ENCODE results near the gene RBM46.

DNA sequence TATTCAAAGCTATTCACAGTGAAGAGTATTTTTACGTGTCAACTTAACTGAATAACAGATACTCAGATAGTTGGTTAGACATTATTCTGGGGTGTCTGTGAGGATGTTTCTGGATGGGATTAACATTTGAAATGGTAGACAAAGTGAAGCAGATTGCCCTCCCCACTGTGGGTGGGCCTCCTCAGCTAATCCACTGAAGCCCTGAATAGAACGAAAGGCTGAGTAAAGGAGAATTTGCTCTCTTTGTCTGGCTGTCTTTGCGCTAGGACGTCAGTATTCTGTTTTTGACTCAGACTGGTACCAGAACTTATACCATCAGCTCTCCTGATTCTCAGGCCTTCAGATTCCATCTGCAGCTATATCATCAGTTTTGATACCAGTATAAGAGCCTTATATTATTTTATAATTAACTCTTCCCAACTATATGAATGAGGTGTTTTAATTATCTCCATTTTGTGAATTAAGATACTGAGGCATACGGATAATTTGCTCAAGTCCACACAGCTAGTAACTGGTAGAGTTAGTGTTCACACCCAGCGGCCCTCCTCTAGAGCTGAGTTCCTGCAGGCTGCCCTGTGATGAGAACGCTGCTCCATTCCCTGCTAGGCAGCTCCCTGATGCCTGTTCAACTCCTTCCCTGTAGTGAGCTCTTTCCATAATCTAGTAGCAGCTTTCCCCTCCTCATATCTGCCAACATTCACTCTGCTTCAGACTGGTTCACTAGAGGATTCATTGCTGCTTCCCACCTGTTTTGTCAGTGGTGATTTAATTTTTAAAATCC lies 87.5 kb downstream of the RBM46 start:
- TF ChIP-seq POLR2A (IDR thresholded peaks at IDR 0.05) = no peak
- TF ChIP-seq, protein P1, sequence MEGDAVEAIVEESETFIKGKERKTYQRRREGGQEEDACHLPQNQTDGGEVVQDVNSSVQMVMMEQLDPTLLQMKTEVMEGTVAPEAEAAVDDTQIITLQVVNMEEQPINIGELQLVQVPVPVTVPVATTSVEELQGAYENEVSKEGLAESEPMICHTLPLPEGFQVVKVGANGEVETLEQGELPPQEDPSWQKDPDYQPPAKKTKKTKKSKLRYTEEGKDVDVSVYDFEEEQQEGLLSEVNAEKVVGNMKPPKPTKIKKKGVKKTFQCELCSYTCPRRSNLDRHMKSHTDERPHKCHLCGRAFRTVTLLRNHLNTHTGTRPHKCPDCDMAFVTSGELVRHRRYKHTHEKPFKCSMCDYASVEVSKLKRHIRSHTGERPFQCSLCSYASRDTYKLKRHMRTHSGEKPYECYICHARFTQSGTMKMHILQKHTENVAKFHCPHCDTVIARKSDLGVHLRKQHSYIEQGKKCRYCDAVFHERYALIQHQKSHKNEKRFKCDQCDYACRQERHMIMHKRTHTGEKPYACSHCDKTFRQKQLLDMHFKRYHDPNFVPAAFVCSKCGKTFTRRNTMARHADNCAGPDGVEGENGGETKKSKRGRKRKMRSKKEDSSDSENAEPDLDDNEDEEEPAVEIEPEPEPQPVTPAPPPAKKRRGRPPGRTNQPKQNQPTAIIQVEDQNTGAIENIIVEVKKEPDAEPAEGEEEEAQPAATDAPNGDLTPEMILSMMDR (IDR thresholded peaks at IDR 0.05) = no peak

All from testis (tissue), 2 donors.